Measurements from ENCODE around the gene F2RL1.
"Not testable (repeated sequence)": the region's sequence is repeated elsewhere in the genome, so short reads cannot be mapped to it uniquely, and the experiment has no call there.

F2RL1 gene

GRCh38 chr5:76791461-76791860 lies 27.4 kb upstream of the F2RL1 start:
- DNase-seq (ENCODE audit: insufficient read length, low spot score) (no peak), FAIRE-seq (no peak)
- no peak for TF ChIP-seq POLR2A (IDR thresholded peaks at IDR 0.05; ENCODE audit: low read depth, low read length)

- DNase-seq (ENCODE audit: insufficient read length, low spot score) (no peak), FAIRE-seq (no peak)
- TF ChIP-seq POLR2A (IDR thresholded peaks at IDR 0.05; ENCODE audit: low read depth, low read length): no peak
Measured at GRCh38 chr5:76794871-76795270, 24.0 kb upstream of the F2RL1 start.

- FAIRE-seq (no peak), DNase-seq (ENCODE audit: insufficient read length, low spot score) (no peak)
- TF ChIP-seq POLR2A (IDR thresholded peaks at IDR 0.05; ENCODE audit: low read depth, low read length): no peak
Measured at GRCh38 chr5:76799588-76799987, 19.2 kb upstream of the F2RL1 start.

GRCh38 chr5:76800579-76800978 lies 18.3 kb upstream of the F2RL1 start:
- no peak for TF ChIP-seq POLR2A (IDR thresholded peaks at IDR 0.05; ENCODE audit: low read depth, low read length)
- FAIRE-seq (no peak), DNase-seq (ENCODE audit: insufficient read length, low spot score) (no peak)

- FAIRE-seq (no peak), DNase-seq (ENCODE audit: insufficient read length, low spot score) (no peak)
- no peak for TF ChIP-seq POLR2A (IDR thresholded peaks at IDR 0.05; ENCODE audit: low read depth, low read length)
Measured at GRCh38 chr5:76801159-76801802, 17.5 kb upstream of the F2RL1 start.

GRCh38 chr5:76801803-76802195 lies 17.0 kb upstream of the F2RL1 start:
- no peak for DNase-seq (ENCODE audit: insufficient read length, low spot score)
- TF ChIP-seq POLR2A (IDR thresholded peaks at IDR 0.05; ENCODE audit: low read depth, low read length): no peak
- no peak for FAIRE-seq

- no peak for FAIRE-seq
- TF ChIP-seq POLR2A (IDR thresholded peaks at IDR 0.05; ENCODE audit: low read depth, low read length): no peak
- no peak for DNase-seq (ENCODE audit: insufficient read length, low spot score)
Measured at GRCh38 chr5:76804266-76804665, 14.6 kb upstream of the F2RL1 start.

GRCh38 chr5:76805821-76806505 lies 12.9 kb upstream of the F2RL1 start:
- FAIRE-seq (peak; percentile 83), DNase-seq (ENCODE audit: insufficient read length, low spot score) (peak; percentile 74)
- no peak for TF ChIP-seq POLR2A (IDR thresholded peaks at IDR 0.05; ENCODE audit: low read depth, low read length)

GRCh38 chr5:76807296-76807695 lies 11.5 kb upstream of the F2RL1 start:
- FAIRE-seq: no peak
- DNase-seq (ENCODE audit: insufficient read length, low spot score): peak; percentile 86
- TF ChIP-seq POLR2A (IDR thresholded peaks at IDR 0.05; ENCODE audit: low read depth, low read length): no peak

- no peak for FAIRE-seq
- no peak for DNase-seq (ENCODE audit: insufficient read length, low spot score)
- TF ChIP-seq POLR2A (IDR thresholded peaks at IDR 0.05; ENCODE audit: low read depth, low read length): no peak
Measured at GRCh38 chr5:76808141-76808691, 10.6 kb upstream of the F2RL1 start.

- DNase-seq (ENCODE audit: insufficient read length, low spot score): no peak
- no peak for TF ChIP-seq POLR2A (IDR thresholded peaks at IDR 0.05; ENCODE audit: low read depth, low read length)
- FAIRE-seq: no peak
Measured at GRCh38 chr5:76809141-76809540, 9.7 kb upstream of the F2RL1 start.

- DNase-seq (ENCODE audit: insufficient read length, low spot score): no peak
Measured at GRCh38 chr5:76810236-76810635, 8.6 kb upstream of the F2RL1 start.

GRCh38 chr5:76811214-76811613 lies 7.6 kb upstream of the F2RL1 start:
- DNase-seq (ENCODE audit: insufficient read length, low spot score) (peak; percentile 57), FAIRE-seq (no peak)
- TF ChIP-seq POLR2A (IDR thresholded peaks at IDR 0.05; ENCODE audit: low read depth, low read length): no peak

More at GRCh38 chr5:76810236-76810635, 8.6 kb upstream of the F2RL1 start:
- TF ChIP-seq POLR2A (IDR thresholded peaks at IDR 0.05; ENCODE audit: low read depth, low read length): no peak
- no peak for FAIRE-seq

- not testable (repeated sequence) for FAIRE-seq; DNase-seq (ENCODE audit: insufficient read length, low spot score)
Measured at GRCh38 chr5:76812209-76812608, 6.6 kb upstream of the F2RL1 start.

GRCh38 chr5:76813982-76814562 lies 4.8 kb upstream of the F2RL1 start:
- no peak for TF ChIP-seq POLR2A (IDR thresholded peaks at IDR 0.05; ENCODE audit: low read depth, low read length)
- DNase-seq (ENCODE audit: insufficient read length, low spot score): peak; percentile 96
- peak; percentile 61 for FAIRE-seq
